GM18909 (cell line): ENCODE measurements around the gene TRPC4.

Experiments used
- ATAC-seq: cut with Tn5 transposase; IDR thresholded peaks from one replicate; pipeline ENCODE4 v1.9.1; 2021; ENCODE audit warnings: mild to moderate bottlenecking; ENCODE audit not compliant: unreplicated experiment, poor library complexity

Gene TRPC4

DNA sequence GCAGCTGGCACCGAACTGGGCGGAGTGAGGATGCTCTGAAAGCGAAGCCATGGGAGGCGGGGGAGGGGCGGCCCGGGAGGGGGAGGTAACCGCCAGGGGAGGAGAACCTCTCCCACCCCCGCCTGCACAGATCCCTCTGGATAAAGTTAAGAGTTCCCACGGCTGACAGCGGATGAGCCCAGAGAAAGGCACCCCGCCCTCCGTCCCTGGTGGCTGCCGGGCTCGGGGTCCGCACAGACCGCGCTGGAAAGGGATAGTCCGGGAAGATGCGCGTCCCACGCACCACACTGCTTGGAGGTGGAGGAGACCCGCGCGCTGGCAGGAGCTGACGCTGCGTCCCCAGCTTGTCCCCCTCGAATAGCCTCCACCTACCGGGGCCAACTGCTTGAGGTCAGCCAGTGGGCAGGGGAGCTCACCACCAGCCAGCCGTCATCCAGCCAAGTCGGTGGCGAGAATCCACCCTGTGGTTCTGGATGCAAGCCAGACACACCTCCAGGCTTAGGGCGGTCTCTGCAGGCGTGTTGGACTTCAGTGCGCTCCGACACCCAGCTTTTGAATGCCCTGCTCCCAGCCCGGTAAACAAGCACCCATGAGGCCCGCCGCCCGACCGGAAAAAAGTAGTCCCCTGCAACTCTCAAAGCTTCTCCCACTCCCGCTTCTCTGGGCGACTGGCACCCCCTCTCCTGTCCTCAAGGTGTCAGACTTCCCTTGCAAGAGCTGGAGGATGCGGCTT is at the start of gene TRPC4:
TSS of gene TRPC4 (minus strand) at position 17 of the 733 bp plus-strand sequence. CDS start 86,439 bp downstream, outside the sequence.
- no peak for ATAC-seq

DNA sequence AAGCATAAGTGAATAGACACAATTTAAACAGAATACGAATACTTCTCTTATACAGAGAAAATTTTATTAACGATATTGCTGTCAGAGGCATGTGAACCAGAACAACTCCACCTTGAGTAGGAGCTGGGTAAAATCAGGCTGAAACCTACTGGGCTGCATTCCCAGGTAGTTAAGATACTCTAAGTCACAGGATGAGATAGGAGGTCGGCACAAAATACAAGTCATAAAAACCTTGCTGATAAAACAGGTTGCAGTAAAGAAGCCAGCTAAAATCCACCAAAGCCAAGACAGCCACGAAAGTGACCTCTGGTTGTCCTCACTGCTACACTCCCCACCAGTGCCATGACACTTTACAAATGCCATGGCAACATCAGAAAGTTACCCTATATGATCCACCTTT is 49.2 kb upstream of the TRPC4 start:
- no peak for ATAC-seq

DNA sequence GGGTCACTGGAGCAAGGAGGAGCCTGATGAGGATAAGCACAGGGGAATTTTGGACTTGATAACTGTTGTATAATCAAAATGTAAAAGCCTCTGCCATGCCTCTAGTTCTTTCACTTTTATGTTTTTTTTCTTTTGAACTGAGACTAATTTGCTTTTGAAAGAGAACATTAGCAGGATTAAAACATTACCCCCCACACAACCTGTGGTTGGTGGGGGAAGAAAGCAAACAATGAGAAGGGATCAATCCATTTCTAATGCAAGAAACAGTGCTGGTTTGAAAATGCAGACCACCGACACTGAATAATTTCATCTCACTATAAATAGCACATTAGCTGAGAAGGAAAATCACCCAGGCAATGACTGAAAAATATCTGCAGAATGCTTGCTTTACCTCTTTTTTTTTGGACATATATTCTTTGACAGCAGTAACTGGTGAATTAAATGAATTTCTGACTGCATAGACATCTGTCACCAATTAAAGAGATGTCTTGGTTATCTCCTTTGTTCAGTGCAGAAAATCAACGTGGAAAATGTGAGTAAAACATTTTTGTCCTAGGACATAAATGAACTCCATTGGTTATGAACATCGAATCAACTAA is 48.6 kb upstream of the TRPC4 start:
- ATAC-seq = no peak

DNA sequence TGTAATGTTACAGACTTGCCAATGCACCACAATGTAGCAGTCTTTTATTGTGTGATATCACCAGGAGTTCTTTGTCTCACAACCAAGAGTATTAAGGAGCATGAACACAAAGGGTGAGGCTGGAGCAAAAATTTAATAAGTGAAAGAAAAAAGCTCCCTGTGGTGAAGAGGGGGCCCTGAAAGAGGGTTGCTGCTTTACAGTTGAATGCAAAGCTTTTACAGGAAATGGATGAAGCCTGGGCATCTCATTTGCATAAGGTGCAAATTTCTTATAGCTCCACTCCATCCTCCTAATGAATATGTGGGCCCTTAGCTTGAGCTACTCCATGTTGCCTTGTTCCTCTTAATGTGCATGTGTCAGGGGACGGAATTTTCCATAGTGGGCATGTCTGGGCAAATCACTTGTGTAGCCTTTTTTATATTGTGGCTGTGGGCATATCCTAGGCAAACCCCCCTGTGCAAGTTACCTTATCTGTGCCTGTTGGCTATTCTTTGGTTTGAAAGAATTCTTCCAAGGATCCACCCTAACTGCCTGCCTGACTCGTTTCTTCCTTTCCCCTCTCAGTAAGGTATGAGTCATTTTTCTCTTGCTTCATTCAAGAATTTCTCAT is 45.3 kb upstream of the TRPC4 start:
- ATAC-seq = no peak

DNA sequence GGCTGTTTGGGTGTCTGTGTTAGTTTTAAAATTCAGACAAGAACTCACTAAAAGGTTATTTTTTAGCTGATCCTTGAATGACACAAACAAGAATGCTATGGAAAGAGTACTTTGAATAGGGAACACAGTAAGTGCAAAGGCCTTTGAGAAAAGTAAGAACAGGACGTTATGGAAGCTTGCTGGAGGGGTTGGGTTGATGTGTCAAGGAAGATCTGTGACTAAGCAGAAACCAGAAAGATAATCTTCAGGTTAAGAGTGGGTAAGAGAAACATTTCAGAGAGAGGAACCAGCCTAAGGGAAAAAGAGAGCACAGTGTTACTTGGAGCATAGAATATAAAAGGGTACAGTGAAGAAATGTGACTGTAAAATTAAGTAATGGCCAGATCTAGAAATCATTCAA is 41.2 kb upstream of the TRPC4 start:
- no peak for ATAC-seq

DNA sequence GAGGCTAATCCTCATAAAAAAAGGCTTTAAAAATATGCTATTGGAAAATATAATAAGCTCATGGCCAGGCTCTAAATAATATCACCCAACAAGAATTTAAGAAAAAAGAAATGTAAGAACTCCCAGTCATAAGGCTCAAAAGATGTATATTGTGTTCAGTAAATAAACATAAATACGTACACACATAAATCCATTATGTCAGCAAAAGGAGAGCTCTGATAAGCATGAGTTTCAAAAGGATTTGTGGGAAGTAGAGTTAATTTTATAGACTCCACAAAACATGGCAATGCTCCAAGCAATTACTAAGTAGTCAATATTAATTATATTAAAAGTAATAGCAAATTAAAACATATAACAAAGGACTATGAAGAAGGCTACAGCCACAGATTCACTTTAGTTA is 37.3 kb upstream of the TRPC4 start:
- no peak for ATAC-seq

DNA sequence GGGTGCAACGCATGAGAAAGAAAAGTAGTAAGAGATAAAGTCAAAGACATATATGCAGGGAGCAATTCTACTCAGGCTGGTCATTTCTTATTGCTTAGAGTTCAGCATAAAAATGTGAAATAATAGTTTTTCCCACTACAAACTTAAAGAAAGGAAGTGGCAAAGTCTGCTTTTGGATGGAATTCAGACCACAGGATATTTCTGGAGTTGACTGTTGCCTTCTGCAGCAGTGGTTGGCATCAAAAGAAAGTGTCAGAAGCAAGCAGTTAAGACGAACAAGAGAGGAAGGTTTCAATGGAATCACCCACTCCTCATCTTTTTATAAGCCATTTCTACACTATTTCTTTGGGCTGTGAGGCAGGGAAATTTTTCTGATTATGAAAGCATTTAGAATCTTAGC is 36.2 kb upstream of the TRPC4 start:
- no peak for ATAC-seq

DNA sequence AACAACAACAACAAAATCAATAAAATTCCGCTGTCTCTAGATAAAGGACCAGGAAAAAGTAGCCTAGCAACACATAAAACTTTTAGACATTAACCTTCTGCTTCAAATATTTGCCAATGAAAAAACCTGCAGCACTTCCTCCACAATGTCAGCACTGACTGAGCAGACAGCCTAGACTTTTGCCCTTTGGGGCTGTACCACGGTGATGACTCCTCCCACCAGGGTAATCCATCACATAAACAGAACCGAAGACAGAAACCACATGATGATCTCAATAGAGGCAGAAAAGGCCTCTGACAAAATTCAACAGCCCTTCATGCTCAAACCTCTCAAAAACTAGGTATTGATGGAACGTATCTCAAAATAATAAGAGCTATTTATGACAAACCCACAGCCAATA is 30.2 kb upstream of the TRPC4 start:
- no peak for ATAC-seq

DNA sequence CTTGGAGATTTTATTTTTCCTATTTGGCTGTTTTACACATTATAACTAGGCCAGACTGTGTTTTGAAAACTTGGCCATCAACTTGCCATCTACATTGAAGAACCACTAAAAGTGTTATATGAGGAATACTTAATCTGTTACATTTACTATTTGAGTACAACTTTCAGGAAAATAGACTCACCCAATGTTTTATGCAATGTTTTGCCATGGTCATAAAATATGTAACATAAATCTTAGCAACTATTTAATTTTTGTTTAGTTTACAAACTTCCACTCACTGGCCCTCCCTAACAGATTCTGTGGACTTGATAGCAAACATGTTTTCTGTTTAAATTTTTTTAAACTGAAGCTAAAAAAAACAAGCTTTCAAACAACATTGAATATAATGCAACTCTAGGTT is 23.7 kb upstream of the TRPC4 start:
- no peak for ATAC-seq

DNA sequence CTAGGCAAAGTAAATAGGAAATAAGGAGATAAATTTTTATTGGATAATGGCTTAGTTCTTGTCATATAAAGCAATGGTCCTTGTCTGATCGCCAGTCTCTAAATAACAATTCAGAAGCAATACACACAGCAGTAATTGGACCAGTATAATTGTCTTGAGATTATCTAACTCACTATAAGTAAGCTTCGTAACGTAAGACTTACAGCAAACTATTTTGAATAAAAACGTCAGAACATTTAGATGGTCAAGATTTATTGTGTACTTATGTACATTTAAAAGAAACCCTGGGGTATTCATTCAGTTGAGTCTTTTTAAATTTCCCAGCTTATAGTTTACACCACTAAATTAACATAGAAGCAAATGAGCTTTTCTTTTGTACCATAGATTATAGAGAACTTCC is 20.2 kb upstream of the TRPC4 start:
- ATAC-seq = no peak

DNA sequence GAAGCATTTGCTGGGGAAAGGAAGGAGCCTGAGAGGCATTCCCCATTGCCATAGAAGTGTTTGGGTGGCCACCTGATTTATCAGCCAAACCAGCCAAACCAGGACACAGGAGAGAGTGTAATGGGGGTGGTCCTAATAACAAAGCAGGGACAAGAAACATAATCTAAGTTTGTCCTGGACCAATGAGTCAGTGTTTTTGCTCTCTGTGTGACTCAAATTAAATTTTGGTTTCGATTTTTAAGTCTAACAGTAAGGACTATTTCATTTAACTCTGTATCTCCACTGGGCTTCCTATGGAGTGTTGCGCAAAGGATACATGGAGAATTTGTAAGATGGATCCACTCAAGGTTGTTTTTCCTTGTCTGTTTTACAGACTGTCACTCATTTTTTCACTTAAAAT is 19.5 kb upstream of the TRPC4 start:
- ATAC-seq = no peak

DNA sequence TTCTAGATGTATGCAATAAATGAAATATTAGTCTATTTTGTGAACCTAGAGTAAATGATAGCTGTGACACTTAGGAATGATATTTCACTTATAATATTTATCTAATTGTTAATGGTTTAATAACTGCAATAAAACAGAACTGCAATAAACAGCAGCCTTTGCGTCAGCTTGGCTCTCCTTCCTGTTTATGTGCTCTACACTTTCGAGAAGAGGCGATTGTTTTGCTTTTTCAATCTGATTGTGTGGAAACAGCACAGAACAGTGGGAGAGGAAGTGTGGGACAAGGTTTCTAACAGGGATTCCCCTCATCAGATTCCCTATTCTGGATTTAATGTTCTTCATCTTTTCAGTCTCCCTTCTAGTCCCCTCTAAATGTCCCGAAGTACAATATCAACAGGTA is 17.3 kb upstream of the TRPC4 start:
- no peak for ATAC-seq

DNA sequence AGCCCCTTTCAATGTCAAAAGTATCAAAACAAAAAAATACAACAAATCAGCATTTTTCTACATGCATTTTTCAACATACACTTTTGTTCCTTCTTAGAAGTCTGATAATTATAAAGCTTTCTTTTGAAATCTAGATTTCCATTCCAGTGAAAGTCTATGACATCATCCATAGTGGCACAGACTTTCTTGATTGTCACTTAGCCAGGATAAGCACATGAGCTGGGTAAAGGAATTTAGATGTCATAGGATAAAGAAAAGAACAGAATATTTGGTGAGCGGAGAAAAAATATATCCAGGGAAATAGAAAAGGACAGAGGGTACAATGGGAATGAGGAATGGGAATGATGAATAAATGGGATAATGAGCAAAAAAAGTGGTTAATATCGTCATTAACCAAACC is 15.1 kb upstream of the TRPC4 start:
- no peak for ATAC-seq

DNA sequence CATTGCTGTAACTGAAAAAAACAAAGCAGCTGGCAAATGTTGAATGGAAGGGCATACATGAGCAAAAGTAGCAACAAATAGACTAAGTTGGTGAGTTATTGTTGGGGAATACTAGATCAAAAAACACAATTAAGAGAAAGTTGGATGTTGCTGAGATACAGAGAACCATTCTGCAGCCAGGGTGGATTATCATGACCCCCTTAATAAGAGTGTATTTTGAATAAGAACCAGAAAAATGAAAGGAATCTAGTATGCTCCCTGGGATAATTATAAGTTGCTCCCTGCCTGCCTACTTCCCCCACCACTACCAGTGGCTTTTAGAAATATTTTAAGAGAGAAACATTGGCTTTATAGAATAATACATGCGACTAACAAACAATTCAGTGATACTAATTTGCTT is 14.5 kb upstream of the TRPC4 start:
- ATAC-seq = no peak

DNA sequence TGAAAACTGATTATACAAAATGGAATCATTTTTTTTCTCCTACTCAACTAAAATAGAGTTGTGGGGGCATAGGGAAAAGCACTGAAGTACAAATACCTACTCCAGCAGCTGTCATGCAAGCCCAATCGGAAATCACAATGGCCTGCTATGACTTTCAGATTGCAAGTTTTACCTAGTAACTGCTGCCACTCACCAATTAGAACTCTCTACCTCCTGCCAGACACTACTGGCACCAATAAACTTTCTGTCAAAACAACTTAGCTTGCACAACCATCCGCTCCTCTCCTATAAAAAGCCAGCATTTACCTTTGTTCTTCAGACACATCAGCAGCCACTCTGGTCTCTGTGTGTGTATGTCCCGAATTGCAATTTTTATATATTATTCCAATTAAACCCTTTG is 9.3 kb upstream of the TRPC4 start:
- no peak for ATAC-seq

DNA sequence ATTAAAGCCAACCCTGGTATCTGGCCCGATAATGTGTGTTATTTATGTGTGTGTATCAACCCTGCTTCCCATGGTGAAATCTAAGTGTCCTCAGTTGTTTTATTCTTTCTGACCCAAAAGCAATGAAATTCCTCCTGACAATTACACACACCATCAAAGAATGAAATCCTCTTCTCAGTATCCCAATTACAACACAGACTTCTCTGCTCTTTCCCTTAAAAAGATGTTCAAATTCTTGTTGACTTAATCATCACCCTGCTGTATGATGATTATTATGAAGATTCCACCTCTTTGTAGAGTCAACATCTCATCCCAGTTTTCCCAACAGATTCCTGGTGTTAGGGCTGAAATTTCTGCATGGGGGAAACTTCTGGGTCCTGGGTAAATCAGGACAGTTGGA is 8.9 kb upstream of the TRPC4 start:
- no peak for ATAC-seq

DNA sequence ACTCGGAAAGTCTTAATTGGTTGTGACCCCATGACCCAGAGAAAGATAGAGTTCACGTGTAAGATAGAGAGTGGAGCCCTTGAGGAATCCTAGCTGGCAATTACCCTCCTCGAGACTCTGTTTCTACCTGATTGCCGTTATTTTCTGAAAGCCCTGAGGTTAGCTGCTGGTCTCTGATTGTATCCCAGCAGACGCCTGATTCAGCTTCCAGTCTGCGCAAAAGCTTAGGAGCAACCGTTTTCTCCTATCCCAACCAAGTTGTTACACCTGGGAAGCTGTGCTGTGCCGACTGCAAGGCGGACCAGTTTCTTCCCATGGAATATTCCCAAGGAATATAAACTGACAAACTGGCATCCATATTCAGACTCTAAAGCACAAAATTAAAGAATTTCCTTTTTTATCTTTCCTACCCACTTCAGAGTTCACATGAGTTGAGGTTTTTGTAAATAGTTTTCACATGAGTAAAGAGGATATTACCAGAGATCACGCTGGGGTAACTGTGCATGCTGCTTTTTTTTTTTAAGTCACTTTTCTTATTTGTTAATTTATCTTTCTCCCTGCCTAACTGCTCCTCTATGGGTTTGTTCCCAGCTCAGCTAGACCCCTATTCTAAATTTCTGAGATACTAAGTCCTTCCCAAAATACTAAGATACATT is 1.5 kb upstream of the TRPC4 start:
- no peak for ATAC-seq

DNA sequence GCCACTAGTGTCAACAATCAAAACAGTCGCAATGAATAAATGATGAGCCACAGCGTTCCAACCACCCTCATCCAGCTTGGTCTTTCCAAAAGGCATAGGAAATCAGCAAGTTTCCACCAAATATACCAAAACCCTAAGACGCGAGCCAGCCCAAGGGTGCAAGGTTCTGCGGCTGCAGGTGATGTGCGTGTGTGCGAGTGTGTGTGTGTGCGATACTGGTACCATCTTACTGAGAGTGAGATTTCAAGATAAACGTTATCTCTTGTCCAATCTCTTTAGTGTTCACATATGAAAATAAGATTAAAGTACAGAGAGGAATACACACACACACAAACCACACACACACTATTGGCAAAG is 895 bp upstream of the TRPC4 start:
- ATAC-seq = no peak

DNA sequence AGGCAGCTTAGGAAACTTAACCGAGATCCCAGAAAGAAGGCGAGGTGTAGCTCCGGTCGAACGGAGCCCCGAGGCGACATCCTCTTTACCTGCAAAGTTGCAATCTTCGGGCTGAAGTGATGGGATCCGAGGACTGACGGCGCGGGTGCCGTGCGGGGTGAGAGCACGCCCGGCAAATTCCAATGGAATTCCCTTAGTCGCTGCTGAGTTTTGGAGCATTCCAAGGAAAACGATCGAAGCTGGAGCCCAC is 141 bp downstream of the TRPC4 start:
- no peak for ATAC-seq

DNA sequence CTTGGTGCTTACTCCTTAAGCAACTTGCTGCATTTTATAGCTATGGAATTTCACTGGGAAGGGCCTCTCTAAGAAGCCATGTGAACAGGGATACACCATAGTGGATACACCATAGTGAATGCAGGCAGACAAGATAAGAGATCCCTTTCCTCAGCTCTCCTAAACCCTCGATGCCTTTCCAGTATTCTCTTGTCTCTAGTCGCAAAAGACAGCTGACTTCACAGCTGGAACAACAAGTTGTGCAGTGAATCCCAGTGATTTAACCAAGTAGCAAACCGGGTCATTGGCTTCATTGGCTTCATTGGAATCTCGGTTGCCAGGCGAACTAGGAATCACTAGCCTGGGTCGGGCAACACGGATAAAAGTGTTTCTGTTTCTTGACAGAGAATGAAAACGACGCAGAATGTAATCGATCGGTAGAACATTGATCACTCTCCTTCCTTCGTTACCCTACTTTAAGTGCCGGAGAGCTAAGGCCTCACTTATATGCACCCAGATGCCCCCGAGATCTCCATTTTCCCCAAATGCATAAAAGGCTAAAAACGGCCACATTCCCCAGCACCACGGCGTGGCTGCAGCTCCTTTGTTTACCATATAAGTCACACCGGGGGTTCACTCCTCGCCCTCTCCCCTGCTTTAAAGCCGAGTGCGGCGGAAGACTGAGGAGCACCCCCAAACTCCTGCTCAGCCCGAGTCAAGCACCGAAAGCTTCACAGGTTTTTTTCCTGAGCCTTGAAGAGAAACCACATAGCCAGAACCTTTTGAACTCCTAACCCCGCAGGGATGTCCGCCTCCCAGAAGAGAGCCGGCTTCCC is 674 bp downstream of the TRPC4 start:
- ATAC-seq = no peak

DNA sequence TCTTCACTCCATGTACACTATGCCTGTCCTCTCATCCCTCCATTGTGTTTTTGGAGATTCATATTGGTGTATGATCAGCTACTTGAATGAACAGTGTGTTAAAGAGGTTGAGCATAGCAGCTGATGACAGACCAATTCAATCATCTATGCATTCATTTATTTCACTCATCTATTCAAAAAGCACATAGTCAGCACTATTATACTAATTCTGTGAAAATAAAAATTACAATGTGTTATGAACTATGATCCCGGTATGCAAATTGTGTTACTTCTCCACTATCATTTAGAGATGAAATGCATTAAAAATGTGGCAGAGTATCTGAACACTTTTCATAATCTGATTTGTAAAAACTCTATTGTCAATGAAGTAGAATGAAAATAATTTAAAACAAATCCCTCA is 5.9 kb downstream of the TRPC4 start:
- no peak for ATAC-seq
